Sciatic nerve (tissue), 2 donors: ENCODE measurements around the gene FIG4. TPM values are rescaled to one million over a fixed set of nuclear protein-coding genes. Genes with fewer than 3 reads are reported as not detected.
"Not testable (repeated sequence)": the region's sequence is repeated elsewhere in the genome, so short reads cannot be mapped to it uniquely, and the experiment has no call there.

Experiments used
- ATAC-seq: fragments of 200-7000 bp; cut with Tn5 transposase; one replicate; pipeline ENCODE4 v1.9.1; 2020; ENCODE audit warnings: mild to moderate bottlenecking, moderate library complexity
- DNase-seq: peaks from one replicate; pipeline ENCODE4 v3.0.0-alpha.2; 2020; ENCODE audit warnings: low spot score
- intact Hi-C: fragments of 100-400 bp; cut with DNase I; formaldehyde crosslinking; loops from one replicate; pipeline ENCODE4 v1.14.2; 2022
- total RNA-seq: library from RNA; stranded (reverse); fragmentation: NEBNext Ultra II Directional; extraction: Animal tissue kit (Norgen Biotek cat#: 25700); gene quantifications from one replicate; pipeline ENCODE4 v1.2.1, GENCODE V29; 2021
- donor health status: DM: no; HTN: no; CAD: no.
- donor health status: DM: no; HTN: no; CAD: no.

The FIG4 gene
- total RNA-seq, 1 donor from 2014 or later: 22.4 TPM

GRCh38 chr6:109696355-109696754, 5.3 kb downstream of the FIG4 start:
- DNase-seq (no peak), ATAC-seq (no peak)
- intact Hi-C loops: no loop called here

GRCh38 chr6:109701221-109701620, 10.1 kb downstream of the FIG4 start:
- intact Hi-C loops: no loop called here
- DNase-seq: no peak
- ATAC-seq: no peak

- intact Hi-C loops: no loop called here
- ATAC-seq: no peak
- DNase-seq: no peak
Measured at GRCh38 chr6:109701774-109702173, 10.7 kb downstream of the FIG4 start.

- ATAC-seq: no peak
- intact Hi-C loops: no loop called here
Measured at GRCh38 chr6:109702791-109703190, 11.7 kb downstream of the FIG4 start.

GRCh38 chr6:109705258-109705657, 14.2 kb downstream of the FIG4 start:
- intact Hi-C loops: loop anchor here (5.0 kb wide), 2 partner anchors 332 to 347 kb away; no protein-coding TSS in a partner anchor
- ATAC-seq (peak; percentile 94), DNase-seq (peak; percentile 89)

More at GRCh38 chr6:109702791-109703190, 11.7 kb downstream of the FIG4 start:
- no peak for DNase-seq

GRCh38 chr6:109706513-109706912, 15.4 kb downstream of the FIG4 start:
- DNase-seq (no peak), ATAC-seq (no peak)
- intact Hi-C loops: loop anchor here (5.0 kb wide), 2 partner anchors 331 to 346 kb away; no protein-coding TSS in a partner anchor

- not testable (repeated sequence) for DNase-seq
- intact Hi-C loops: loop anchor here (5.0 kb wide), 2 partner anchors 329 to 344 kb away; no protein-coding TSS in a partner anchor
Measured at GRCh38 chr6:109708099-109708498, 17.0 kb downstream of the FIG4 start.

DNA sequence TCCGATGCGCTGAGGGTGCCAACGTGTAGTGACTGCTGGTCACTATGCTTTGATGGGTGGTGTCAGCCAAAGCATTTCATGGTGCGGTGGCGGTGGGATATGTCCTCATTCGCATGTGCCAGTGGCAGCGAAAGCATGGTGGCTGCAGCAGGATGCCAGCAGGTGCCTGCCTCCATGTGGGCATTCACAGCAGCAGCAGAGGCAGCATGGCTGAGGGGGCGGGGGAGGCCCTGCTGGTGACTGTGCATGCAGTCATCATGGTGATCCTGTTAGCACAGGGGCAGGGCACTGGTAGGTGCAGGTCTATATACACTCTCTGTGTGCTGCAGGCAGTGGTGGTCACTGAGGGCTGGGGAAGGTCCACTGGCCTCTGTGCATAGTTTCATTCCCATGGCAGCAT, 22.0 kb downstream of the FIG4 start:
- ATAC-seq: no peak
- intact Hi-C loops: no loop called here
- no peak for DNase-seq

More at GRCh38 chr6:109708099-109708498, 17.0 kb downstream of the FIG4 start:
- ATAC-seq: not testable (repeated sequence)

GRCh38 chr6:109714166-109714565, 23.1 kb downstream of the FIG4 start:
- intact Hi-C loops: no loop called here
- DNase-seq: no peak
- ATAC-seq: no peak

GRCh38 chr6:109714611-109715010, 23.5 kb downstream of the FIG4 start:
- intact Hi-C loops: no loop called here
- no peak for ATAC-seq

GRCh38 chr6:109715616-109716015, 24.5 kb downstream of the FIG4 start:
- ATAC-seq (no peak), DNase-seq (no peak)
- intact Hi-C loops: no loop called here

More at GRCh38 chr6:109714611-109715010, 23.5 kb downstream of the FIG4 start:
- DNase-seq: no peak

- no peak for ATAC-seq
- no peak for DNase-seq
- intact Hi-C loops: no loop called here
Measured at GRCh38 chr6:109717971-109718370, 26.9 kb downstream of the FIG4 start.

- intact Hi-C loops: no loop called here
- ATAC-seq (no peak), DNase-seq (no peak)
Measured at GRCh38 chr6:109718991-109719390, 27.9 kb downstream of the FIG4 start.

DNA sequence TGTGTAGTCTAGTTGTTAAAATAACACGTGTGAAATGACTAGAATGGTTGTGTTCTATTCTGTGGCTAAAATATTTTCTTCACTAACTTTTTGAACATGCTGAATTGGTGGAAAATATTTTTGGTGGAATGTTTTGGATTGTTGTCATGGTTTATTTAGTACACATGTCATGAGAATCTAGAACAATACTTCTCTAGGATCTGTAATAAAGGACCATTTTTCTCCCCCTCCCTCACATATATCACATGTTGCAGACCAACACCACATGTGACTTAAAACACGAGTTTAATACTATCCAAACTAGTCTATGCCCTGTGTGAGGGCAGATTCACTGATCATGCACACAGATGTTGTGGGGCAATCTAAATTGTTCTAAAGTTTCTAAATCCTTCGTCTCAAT, 29.2 kb downstream of the FIG4 start:
- no peak for DNase-seq
- ATAC-seq: peak; percentile 32
- intact Hi-C loops: no loop called here

GRCh38 chr6:109722011-109722410, 30.9 kb downstream of the FIG4 start:
- DNase-seq (no peak), ATAC-seq (no peak)
- intact Hi-C loops: no loop called here

GRCh38 chr6:109722564-109723254, 31.6 kb downstream of the FIG4 start:
- no peak for DNase-seq
- intact Hi-C loops: no loop called here

GRCh38 chr6:109725250-109725649, 34.2 kb downstream of the FIG4 start:
- intact Hi-C loops, DNase-seq, ATAC-seq: not testable (repeated sequence)

More at GRCh38 chr6:109722564-109723254, 31.6 kb downstream of the FIG4 start:
- ATAC-seq: no peak

DNA sequence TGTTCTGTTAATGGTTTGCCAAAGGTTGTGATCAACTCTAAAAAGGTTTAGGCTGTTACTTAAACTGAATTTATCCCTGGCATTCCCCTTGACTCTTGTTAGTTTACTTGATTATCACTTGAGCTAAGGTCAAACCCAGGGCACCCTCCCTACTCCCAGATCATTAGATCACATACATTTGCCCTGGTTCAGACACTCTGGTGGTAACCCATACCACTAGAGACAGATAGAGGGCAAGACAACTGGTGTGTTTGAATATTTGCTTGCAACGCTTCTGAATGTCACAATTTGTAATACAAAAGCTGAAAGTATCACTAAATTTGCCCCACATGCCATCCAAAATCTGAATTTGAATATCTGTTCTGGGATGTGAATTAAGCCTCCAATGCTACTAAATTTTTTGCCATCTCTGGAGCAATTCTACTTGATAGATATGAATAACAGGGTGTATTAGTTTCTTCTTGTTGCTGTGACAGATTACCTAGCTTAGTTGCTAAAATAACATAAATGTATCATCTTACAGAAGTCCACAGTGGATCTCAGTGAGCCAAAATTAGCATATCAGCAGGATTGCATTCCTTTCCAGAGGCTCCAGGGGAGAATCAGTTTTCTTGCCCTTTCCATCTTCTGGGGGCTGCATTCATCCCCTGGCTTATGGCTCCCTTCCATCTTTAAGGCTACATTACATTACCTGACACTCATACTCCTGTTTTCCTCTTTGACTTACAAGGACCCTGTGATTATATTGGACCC, 45.4 kb downstream of the FIG4 start:
- no peak for DNase-seq
- intact Hi-C loops: no loop called here
- no peak for ATAC-seq

DNA sequence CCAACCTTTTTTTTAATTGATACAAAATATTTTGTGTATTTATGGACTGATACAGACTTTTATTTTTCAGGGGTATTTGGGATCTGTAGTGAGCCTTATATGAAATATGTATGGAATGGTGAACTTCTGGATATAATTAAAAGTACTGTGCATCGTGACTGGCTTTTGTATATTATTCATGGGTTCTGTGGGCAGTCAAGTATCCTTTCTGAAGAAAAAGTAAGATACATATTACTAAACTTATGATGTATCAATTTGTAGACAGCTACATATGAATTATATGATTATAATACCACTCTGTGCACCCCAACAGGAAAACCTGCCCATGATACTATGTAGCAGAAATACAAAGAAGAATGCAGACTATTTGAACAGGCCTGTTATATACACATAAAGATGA, 47.2 kb downstream of the FIG4 start:
- DNase-seq: no peak
- no peak for ATAC-seq
- intact Hi-C loops: no loop called here

- no peak for DNase-seq
- intact Hi-C loops: no loop called here
- no peak for ATAC-seq
Measured at GRCh38 chr6:109738667-109739066, 47.6 kb downstream of the FIG4 start.
